ENCODE data around the gene SCG2.

DNA sequence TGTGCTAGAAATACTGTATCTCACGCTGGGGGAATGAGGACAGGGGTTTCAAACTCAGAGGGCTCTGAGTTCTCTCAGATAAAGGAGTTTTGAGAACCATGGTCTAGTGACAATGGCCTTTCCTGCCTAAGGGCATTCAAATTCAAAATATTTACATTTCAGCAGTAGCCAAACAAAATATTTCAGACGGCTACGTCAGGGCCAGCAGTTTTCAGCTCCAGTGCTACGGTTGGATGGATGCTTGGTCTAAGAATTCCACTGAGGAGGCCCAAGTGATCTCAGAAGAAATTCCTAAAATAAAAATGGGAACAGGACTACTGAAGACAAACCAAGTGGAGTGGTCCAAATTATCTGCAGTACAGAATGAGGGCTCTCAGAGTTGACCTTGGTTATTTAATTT lies 41.1 kb upstream of the SCG2 start:
- no peak for TF ChIP-seq EZH2phosphoT487 (IDR thresholded peaks at IDR 0.05; ENCODE audit: insufficient read depth, low read depth)
- TF ChIP-seq EZH2 (IDR thresholded peaks at IDR 0.05; ENCODE audit: insufficient read depth, poor library complexity, severe bottlenecking) = no peak

Data from GM23248 (cell line).